Measurements from ENCODE around the gene TRAFD1. TPM values are rescaled to one million over a fixed set of nuclear protein-coding genes. Genes with fewer than 3 reads are reported as not detected.

Gene TRAFD1, protein sequence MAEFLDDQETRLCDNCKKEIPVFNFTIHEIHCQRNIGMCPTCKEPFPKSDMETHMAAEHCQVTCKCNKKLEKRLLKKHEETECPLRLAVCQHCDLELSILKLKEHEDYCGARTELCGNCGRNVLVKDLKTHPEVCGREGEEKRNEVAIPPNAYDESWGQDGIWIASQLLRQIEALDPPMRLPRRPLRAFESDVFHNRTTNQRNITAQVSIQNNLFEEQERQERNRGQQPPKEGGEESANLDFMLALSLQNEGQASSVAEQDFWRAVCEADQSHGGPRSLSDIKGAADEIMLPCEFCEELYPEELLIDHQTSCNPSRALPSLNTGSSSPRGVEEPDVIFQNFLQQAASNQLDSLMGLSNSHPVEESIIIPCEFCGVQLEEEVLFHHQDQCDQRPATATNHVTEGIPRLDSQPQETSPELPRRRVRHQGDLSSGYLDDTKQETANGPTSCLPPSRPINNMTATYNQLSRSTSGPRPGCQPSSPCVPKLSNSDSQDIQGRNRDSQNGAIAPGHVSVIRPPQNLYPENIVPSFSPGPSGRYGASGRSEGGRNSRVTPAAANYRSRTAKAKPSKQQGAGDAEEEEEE
- total RNA-seq: 10 to 100 TPM; 46.6 to 53.6 TPM
- 77.3 TPM for polyA plus RNA-seq (ENCODE audit: insufficient read depth, low read depth, low replicate concordance)
- long read RNA-seq, donor 1, transcript TRAFD1-202 (12 exons, 2,697 nt): major isoform, 7 of 26 reads
- long read RNA-seq, donor 1, partial matches to known transcripts: 15 of 26 reads
- long read RNA-seq, donor 1, other reads (novel, unspliced or antisense): 0 of 26 reads
- long read RNA-seq, donor 2, partial matches to known transcripts: 8 of 15 reads
- long read RNA-seq, donor 2, other reads (novel, unspliced or antisense): 0 of 15 reads

- intact Hi-C loops (cut with DNase I; ENCODE audit: low total_unique reads): no loop called here
- DNase-seq: peak; percentile 98
- peak within 1 kb of the TSS; percentile 84 to 95 for H3K4me3 ChIP-seq
- 1 to 3% methylated on average over 10 to 21 of the region's 63 CpGs for whole genome bisulfite sequencing, 2 donors
- H3K9me3 ChIP-seq: no peaks in the 10 kb centered on the region
- peak within 1 kb of the TSS; percentile 81 to 90 for H3K27ac ChIP-seq
- peaks cover 11% of the 10 kb centered on the region for H3K4me1 ChIP-seq
- TF ChIP-seq, protein P1, sequence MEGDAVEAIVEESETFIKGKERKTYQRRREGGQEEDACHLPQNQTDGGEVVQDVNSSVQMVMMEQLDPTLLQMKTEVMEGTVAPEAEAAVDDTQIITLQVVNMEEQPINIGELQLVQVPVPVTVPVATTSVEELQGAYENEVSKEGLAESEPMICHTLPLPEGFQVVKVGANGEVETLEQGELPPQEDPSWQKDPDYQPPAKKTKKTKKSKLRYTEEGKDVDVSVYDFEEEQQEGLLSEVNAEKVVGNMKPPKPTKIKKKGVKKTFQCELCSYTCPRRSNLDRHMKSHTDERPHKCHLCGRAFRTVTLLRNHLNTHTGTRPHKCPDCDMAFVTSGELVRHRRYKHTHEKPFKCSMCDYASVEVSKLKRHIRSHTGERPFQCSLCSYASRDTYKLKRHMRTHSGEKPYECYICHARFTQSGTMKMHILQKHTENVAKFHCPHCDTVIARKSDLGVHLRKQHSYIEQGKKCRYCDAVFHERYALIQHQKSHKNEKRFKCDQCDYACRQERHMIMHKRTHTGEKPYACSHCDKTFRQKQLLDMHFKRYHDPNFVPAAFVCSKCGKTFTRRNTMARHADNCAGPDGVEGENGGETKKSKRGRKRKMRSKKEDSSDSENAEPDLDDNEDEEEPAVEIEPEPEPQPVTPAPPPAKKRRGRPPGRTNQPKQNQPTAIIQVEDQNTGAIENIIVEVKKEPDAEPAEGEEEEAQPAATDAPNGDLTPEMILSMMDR (IDR thresholded peaks at IDR 0.05): no peak
- TF ChIP-seq POLR2A (IDR thresholded peaks at IDR 0.05): peak; percentile 86
- H3K36me3 ChIP-seq (ENCODE audit: low read depth, missing control alignments): no peaks in the 10 kb centered on the region
- H3K27me3 ChIP-seq: no peaks in the 10 kb centered on the region
Measured at GRCh38 chr12:112125250-112125999, at the start of gene TRAFD1. Gene TRAFD1 (plus strand): TSS chr12:112125560. CDS start chr12:112130523, 4,963 bp downstream.

GRCh38 chr12:112087055-112087850 is 38.1 kb upstream of the TRAFD1 start:
- intact Hi-C loops (cut with DNase I; ENCODE audit: low total_unique reads): no loop called here
- WGBS, 2 donors: 94 to 95% methylated on average over 2 of the region's 2 CpGs
- no peak overlapping the region for H3K4me3 ChIP-seq
- H3K27ac ChIP-seq: no peak overlapping the region
- H3K27me3 ChIP-seq: no peaks in the 10 kb centered on the region
- no peaks in the 10 kb centered on the region for H3K9me3 ChIP-seq
- TF ChIP-seq, protein P1 (IDR thresholded peaks at IDR 0.05): peak in 1 of 3 experiments; percentile 5
- no peak for TF ChIP-seq POLR2A (IDR thresholded peaks at IDR 0.05)
- no peaks in the 10 kb centered on the region for H3K4me1 ChIP-seq
- no peaks in the 10 kb centered on the region for H3K36me3 ChIP-seq (ENCODE audit: low read depth, missing control alignments)
- no peak for DNase-seq

GRCh38 chr12:112087851-112088250 is 37.5 kb upstream of the TRAFD1 start:
- no peak for DNase-seq
- Histone ChIP-seq H3K36me3 (ENCODE audit: low read depth, missing control alignments) (no peaks in the 10 kb centered on the region), H3K27ac (no peak overlapping the region), H3K4me3 (no peak overlapping the region), H3K4me1 (no peaks in the 10 kb centered on the region), H3K27me3 (no peaks in the 10 kb centered on the region), H3K9me3 (no peaks in the 10 kb centered on the region)
- intact Hi-C loops (cut with DNase I; ENCODE audit: low total_unique reads): no loop called here
- 89 to 93% methylated on average over 1 of the region's 1 CpG for WGBS, 2 donors
- TF ChIP-seq, protein P1 (IDR thresholded peaks at IDR 0.05): no peak
- no peak for TF ChIP-seq POLR2A (IDR thresholded peaks at IDR 0.05)

DNA sequence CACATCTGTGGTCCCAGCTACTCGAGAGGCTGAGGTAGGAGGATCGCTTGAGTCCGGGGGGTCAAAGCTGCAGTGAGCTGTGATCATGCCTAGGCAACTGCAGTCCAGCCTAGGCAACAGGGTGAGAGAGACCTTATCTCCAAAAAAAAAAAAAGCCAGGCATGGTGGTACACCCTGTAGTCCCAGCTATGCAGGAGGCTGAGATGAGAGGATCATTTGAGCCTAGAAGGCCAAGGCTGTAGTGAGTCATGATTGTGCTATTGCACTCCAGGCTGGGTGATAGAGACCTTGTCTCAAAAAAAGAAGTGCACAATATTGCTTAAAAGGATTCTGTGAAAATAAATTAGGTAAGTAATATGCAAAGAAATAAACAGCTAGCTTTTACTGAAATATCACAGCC is 33.8 kb upstream of the TRAFD1 start:
- no peaks in the 10 kb centered on the region for H3K27me3 ChIP-seq
- no peak overlapping the region for H3K27ac ChIP-seq
- H3K4me1 ChIP-seq: peaks cover 4% of the 10 kb centered on the region
- no peaks in the 10 kb centered on the region for H3K9me3 ChIP-seq
- 85 to 94% methylated on average over 3 of the region's 3 CpGs for WGBS, 2 donors
- intact Hi-C loops (cut with DNase I; ENCODE audit: low total_unique reads): no loop called here
- H3K36me3 ChIP-seq (ENCODE audit: low read depth, missing control alignments): no peaks in the 10 kb centered on the region
- no peak for DNase-seq
- TF ChIP-seq, protein P1 (IDR thresholded peaks at IDR 0.05): no peak
- no peak for TF ChIP-seq POLR2A (IDR thresholded peaks at IDR 0.05)
- H3K4me3 ChIP-seq: no peak overlapping the region
